SJSA1 (cell line): Measurements from ENCODE around the gene HIRA. TPM values are rescaled to one million over a fixed set of nuclear protein-coding genes. Genes with fewer than 3 reads are reported as not detected.
"Not testable (repeated sequence)": the region's sequence is repeated elsewhere in the genome, so short reads cannot be mapped to it uniquely, and the experiment has no call there.

Experiments
- DNase-seq, 2 experiments: peaks; one replicate each; pipeline ENCODE4 v3.0.0-alpha.2; 2015 to 2020; ENCODE audit warnings: low spot score in 2 of 2, low read depth in 1 of 2
- H3K27ac ChIP-seq: fragments of 250-450 bp; sonication (Bioruptor Pico); 2 replicates; pipeline ENCODE4 v1.5.1; 2020; ENCODE audit warnings: mild to moderate bottlenecking, moderate library complexity
- H3K27me3 ChIP-seq: fragments of 250-450 bp; sonication (Bioruptor Pico); replicated peaks from 2 replicates; pipeline ENCODE4 v1.5.1; 2020; ENCODE audit warnings: mild to moderate bottlenecking, moderate library complexity
- H3K36me3 ChIP-seq: fragments of 250-450 bp; sonication (Bioruptor Pico); 2 replicates; pipeline ENCODE4 v1.5.1; 2020; ENCODE audit warnings: mild to moderate bottlenecking
- H3K4me1 ChIP-seq: fragments of 250-450 bp; sonication (Bioruptor Pico); replicated peaks from 2 replicates; pipeline ENCODE4 v1.6.1; 2021; ENCODE audit warnings: mild to moderate bottlenecking
- H3K4me3 ChIP-seq: fragments of 250-450 bp; sonication (Bioruptor Pico); 2 replicates; pipeline ENCODE4 v1.5.1; 2020; ENCODE audit warnings: mild to moderate bottlenecking
- H3K9me3 ChIP-seq: fragments of 250-450 bp; sonication (Bioruptor Pico); replicated peaks from 2 replicates; pipeline ENCODE4 v1.5.1; 2020; ENCODE audit warnings: mild to moderate bottlenecking
- total RNA-seq: library from RNA; depleted of rRNA; stranded (reverse); fragments of >200 nt; shearing (Covaris generic); gene quantifications from 2 replicates; pipeline ENCODE4 v1.2.3, GENCODE V29; 2014

HIRA gene
- total RNA-seq, 1 experiment from 2014 or later, result 17.2 TPM

DNA sequence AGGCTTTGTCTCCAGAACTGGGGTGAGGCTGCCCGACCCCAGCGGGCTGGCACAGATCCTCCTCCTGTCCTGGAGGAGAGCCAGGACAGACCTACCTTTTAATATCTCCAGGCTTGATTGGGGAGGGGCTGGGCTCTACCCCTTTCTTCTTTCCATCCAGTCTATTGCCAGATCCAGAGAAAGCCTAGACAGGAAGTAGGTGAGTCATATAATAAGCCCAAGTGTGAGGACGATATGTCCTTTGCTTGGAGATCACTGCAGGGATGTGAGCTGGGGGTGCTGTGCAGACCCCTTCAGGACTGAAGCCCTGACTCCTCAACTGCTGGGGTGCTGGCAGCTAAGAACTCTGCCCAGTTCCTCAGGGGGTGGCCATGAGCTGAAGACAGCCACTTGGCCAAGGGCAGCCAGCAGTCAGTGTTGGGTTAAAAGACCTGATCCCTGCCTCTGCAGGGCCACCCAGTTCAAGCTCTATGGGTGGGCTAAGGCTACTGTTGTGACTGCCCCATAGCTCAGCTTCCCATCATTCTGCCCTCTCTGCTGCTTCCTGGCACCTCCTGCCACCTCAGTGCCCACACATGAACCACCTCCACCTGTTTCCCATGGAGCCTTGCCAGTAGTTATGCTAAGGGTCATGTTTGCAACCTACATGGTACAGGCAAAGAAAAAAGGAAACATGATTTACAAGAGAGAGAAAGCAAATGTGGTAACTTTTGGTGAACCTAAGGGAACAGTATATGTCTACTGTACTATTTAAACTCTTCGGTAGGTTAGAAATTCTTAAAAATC is 24.2 kb upstream of the HIRA start:
- no peaks in the 10 kb centered on the region for H3K27me3 ChIP-seq
- peaks cover 39% of the 10 kb centered on the region for H3K4me1 ChIP-seq
- no peaks in the 10 kb centered on the region for H3K9me3 ChIP-seq
- H3K27ac ChIP-seq, result peak overlapping the region; percentile 82
- no peak overlapping the region for H3K4me3 ChIP-seq
- H3K36me3 ChIP-seq, result peaks cover 90% of the 10 kb centered on the region
- peak; percentile 64 to 86 for DNase-seq

- no peak for DNase-seq
- Histone ChIP-seq H3K27ac (peak overlapping the region; percentile 82), H3K4me1 (peaks cover 39% of the 10 kb centered on the region), H3K9me3 (no peaks in the 10 kb centered on the region), H3K27me3 (no peaks in the 10 kb centered on the region), H3K4me3 (no peak overlapping the region), H3K36me3 (peaks cover 93% of the 10 kb centered on the region)
Observed at GRCh38 chr22:19455033-19455432, 23.5 kb upstream of the HIRA start.

DNA sequence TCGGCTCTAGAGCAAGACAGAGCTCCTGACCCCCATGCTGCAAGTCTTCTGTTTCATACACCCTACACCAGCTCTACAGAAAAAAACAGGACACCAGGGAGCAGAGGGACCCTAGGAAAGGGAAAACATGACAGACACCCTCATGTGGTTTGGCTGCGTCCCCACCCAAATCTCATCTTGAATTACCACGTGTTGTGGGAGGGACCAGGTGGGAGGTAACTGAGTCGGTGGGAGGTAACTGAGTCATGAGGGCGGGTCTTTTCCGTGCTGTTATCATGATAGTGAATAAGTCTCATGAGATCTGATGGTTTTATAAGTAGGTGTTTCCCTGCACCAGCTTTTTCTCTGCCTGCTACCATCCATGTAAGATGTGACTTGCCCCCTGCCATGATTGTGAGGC is 22.6 kb upstream of the HIRA start:
- Histone ChIP-seq H3K27me3 (no peaks in the 10 kb centered on the region), H3K9me3 (no peaks in the 10 kb centered on the region), H3K4me1 (peaks cover 39% of the 10 kb centered on the region), H3K4me3 (no peak overlapping the region), H3K36me3 (peaks cover 97% of the 10 kb centered on the region), H3K27ac (no peak overlapping the region)
- no peak for DNase-seq

GRCh38 chr22:19453718-19454117 is 22.2 kb upstream of the HIRA start:
- DNase-seq, result no peak
- no peaks in the 10 kb centered on the region for H3K9me3 ChIP-seq
- peaks cover 40% of the 10 kb centered on the region for H3K4me1 ChIP-seq
- no peaks in the 10 kb centered on the region for H3K27me3 ChIP-seq
- H3K4me3 ChIP-seq, result no peak overlapping the region
- H3K27ac ChIP-seq, result no peak overlapping the region
- peaks cover 97% of the 10 kb centered on the region for H3K36me3 ChIP-seq

DNA sequence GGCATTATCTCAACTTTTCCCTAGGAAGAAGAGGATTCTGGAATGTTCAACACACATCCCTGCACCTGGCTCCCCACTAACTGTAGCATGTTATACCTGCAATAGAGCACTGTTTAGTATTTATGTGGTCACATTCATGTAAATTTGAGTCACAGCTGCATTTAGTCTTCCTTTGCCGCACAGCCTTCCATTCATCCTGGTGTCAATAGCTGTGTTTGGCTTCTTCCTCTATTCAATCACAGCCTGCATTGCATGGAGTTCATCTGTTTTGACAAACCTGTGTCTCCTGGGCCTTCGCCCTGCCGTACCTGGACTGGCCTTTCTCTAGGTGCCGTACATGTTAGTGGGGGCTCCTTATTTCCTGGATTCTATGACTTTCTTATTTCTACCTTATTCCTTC is 20.0 kb upstream of the HIRA start:
- Histone ChIP-seq H3K4me1 (peaks cover 33% of the 10 kb centered on the region), H3K9me3 (no peaks in the 10 kb centered on the region), H3K27me3 (no peaks in the 10 kb centered on the region), H3K4me3 (no peak overlapping the region), H3K27ac (no peak overlapping the region), H3K36me3 (peaks cover 87% of the 10 kb centered on the region)
- no peak for DNase-seq

GRCh38 chr22:19450363-19451175 is 19.0 kb upstream of the HIRA start:
- Histone ChIP-seq H3K4me3 (no peak overlapping the region), H3K27me3 (no peaks in the 10 kb centered on the region), H3K9me3 (no peaks in the 10 kb centered on the region), H3K27ac (no peak overlapping the region), H3K4me1 (peaks cover 25% of the 10 kb centered on the region), H3K36me3 (peaks cover 85% of the 10 kb centered on the region)
- no peak for DNase-seq

- H3K27me3 ChIP-seq, result no peaks in the 10 kb centered on the region
- no peaks in the 10 kb centered on the region for H3K9me3 ChIP-seq
- peaks cover 82% of the 10 kb centered on the region for H3K36me3 ChIP-seq
- H3K4me1 ChIP-seq, result peaks cover 13% of the 10 kb centered on the region
- DNase-seq, result no peak
- no peak overlapping the region for H3K4me3 ChIP-seq
- no peak overlapping the region for H3K27ac ChIP-seq
Observed at GRCh38 chr22:19449422-19449767, 17.9 kb upstream of the HIRA start.

DNA sequence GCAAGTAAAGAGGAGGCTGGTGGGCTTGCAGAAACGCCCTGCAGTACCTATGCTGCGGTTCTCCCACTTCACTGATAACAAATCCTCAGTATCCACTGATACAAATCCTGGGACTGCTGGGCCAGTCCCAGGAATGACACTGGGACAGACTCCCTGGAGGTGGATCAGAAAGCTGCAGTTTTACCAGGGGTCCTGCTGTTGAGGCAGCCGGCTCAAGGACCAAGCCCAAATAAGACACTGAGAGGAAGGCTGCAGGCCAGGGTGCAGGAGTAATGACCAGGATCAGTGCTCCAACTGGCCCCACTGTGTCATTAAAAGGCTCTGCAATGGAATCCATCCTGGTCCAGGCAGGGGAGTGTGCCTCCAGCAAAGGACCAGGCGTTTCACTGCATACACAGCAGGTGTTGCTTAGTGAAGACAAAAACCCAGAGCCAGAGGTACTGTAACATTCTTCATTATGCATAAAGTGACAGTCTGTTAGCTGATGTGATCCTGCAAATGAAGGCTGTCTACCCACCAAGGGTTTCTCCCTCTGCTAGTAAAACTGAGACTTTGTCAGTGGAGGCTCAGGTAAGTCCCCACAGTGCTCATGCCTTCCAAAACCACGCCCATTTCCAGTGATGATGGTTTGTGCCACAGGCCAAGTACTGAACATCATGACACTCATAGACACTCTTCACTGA is 17.3 kb upstream of the HIRA start:
- DNase-seq, result no peak
- H3K9me3 ChIP-seq, result no peaks in the 10 kb centered on the region
- no peak overlapping the region for H3K4me3 ChIP-seq
- no peak overlapping the region for H3K27ac ChIP-seq
- H3K36me3 ChIP-seq, result peaks cover 82% of the 10 kb centered on the region
- peaks cover 11% of the 10 kb centered on the region; the same call in 1 of the 2 replicates for H3K4me1 ChIP-seq
- H3K27me3 ChIP-seq, result no peaks in the 10 kb centered on the region

GRCh38 chr22:19448076-19448607 is 16.6 kb upstream of the HIRA start:
- Histone ChIP-seq H3K27ac (peak overlapping the region; percentile 32), H3K4me1 (peaks cover 11% of the 10 kb centered on the region; the same call in 1 of the 2 replicates), H3K9me3 (no peaks in the 10 kb centered on the region), H3K36me3 (peaks cover 80% of the 10 kb centered on the region), H3K27me3 (no peaks in the 10 kb centered on the region), H3K4me3 (peak overlapping the region; percentile 95)
- DNase-seq, result no peak

DNA sequence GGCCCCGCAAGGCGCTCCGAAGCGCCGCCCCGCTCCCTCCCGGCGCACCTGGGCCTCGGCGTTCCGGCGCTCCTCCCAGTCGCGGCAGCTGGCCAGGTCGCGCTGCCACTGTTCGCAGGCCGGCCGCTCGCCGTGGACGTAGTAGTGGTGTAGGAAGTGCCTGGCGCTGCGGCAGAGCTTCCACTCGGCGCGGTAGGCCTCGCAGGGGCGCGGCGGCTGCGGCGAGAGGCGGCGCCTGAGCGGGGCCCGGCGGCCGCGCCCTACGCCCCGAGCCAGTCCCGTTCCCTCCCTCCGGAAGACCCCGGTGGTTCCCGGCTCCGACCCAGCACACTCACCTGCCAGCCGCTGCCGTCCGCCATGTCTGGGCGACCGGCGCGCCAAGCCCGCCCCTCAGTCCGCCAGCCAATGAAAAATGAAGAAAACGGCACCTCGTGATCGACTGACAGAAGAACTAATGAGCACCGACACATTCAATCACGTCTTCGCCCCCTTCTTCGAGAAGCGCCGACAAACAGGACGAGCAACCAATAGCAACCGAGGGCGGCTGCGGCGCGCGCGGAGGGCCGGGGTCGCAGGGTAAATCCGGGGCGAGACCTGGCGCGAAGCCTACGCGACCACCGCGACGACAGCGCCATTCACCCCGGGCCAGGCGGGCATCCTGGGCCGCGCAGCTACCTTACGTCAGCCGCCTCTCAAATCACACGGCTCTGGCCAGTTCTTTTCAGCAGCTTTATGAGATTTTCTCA is 16.0 kb upstream of the HIRA start, which contains the start of gene C22orf39:
Gene C22orf39, minus strand, starts transcription at position 382 of the 746 bp plus-strand sequence. Its CDS starts 23 bp downstream, at position 359.
- peak within 1 kb of the TSS; percentile 95 for H3K4me3 ChIP-seq
- peak; percentile 86 to 87 for DNase-seq
- H3K36me3 ChIP-seq, result peaks cover 74% of the 10 kb centered on the region
- no peaks in the 10 kb centered on the region for H3K27me3 ChIP-seq
- H3K9me3 ChIP-seq, result no peaks in the 10 kb centered on the region
- peaks cover 11% of the 10 kb centered on the region; the same call in 1 of the 2 replicates for H3K4me1 ChIP-seq
- peak within 1 kb of the TSS; percentile 32 for H3K27ac ChIP-seq

DNA sequence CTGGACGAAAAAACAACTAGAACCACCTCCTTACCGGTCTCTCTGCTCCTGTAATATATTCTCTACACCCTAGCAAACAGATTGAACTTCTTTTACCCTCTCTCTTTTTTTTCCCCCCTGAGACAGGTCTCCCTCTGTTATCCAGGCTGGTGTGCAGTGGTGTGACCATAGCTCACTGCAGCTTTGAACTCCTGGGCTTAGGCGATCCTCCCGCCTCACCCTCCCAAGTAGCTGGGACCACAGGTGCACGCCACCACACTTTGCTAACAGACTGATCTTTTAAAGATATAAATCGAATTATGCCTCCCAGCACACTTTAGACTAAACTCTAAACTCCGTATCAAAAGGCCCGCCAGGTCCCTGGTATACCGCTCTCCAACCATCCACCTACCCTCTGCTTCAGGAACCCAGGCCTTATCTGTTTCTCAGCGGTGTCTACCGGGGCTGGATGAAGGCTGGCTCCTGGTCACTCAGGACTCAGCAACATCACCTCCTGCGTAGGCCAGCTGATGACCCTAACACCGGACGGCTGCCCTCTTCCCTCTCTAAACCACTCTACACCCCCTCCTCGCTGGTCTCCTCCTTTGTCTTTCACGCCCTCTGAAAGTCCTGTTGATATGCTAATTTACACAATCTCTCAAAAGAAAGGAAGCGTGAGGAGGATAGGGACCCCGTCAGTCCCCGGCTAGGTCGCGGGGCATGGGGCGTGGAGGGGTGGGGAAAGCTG is 15.2 kb upstream of the HIRA start:
- no peaks in the 10 kb centered on the region for H3K27me3 ChIP-seq
- H3K27ac ChIP-seq, result peak overlapping the region; percentile 32; the same call in 1 of the 2 replicates
- H3K36me3 ChIP-seq, result peaks cover 70% of the 10 kb centered on the region
- peak overlapping the region; percentile 95 for H3K4me3 ChIP-seq
- DNase-seq, result no peak
- peaks cover 11% of the 10 kb centered on the region; the same call in 1 of the 2 replicates for H3K4me1 ChIP-seq
- no peaks in the 10 kb centered on the region for H3K9me3 ChIP-seq

DNA sequence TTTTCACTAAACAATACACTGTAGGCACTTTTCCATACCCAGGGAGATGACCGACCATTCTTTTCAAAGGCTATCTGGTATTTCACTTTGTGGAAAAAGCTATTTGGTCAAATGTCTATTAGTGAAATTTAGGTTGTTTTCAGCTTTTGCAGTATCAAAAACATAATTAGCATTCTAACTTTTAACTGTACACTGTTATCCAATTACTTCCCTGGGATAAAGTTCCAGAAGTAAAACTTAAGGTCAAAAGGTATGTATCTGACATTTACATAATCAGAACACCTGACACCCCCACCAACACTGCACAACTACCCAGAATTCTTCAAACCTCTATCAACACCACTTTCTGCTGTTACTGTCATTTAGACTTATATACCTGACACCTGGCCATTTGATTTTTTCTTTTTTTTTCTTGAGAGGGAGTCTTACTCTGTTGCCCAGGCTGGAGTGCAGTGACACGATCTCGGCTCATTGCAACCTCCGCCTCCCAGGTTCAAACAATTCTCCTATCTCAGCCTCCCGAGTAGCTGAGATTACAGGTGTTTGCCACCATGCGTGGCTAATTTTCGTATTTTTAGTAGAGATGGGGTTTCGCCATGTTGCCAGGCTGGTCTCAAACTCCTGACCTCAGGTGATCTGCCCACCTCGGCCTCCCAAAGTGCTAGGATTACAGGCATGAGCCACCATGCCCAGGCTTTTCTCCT is 13.9 kb upstream of the HIRA start:
- H3K9me3 ChIP-seq, H3K27ac ChIP-seq, H3K27me3 ChIP-seq, H3K4me3 ChIP-seq, DNase-seq: not testable (repeated sequence)
- H3K4me1 ChIP-seq, result peaks cover 11% of the 10 kb centered on the region; the same call in 1 of the 2 replicates
- peaks cover 67% of the 10 kb centered on the region for H3K36me3 ChIP-seq
